Endothelial cell of umbilical vein (primary cell): ENCODE measurements around the gene DAND5. TPM values are rescaled to one million over a fixed set of nuclear protein-coding genes. Genes with fewer than 3 reads are reported as not detected.

ENCODE experiments used
- BruUV-seq: library from RNA; stranded (reverse); fragments of 400-500 nt; replicated peaks from 2 replicates; lab custom pipeline; 2021; lab: Mats Ljungman, UMichigan
- CTCF ChIA-PET: fragments of 300-600, 350-600 bp; sonication (Branson Sonifier 250); formaldehyde crosslinking; loops from one replicate; lab custom pipeline; 2021; ENCODE audit warnings: antibody characterized with exemption, inconsistent platforms; lab: Charles Lee
- POLR2A ChIA-PET: fragments of 300-600, 350-600 bp; sonication (Branson Sonifier 250); formaldehyde crosslinking; loops from one replicate; lab custom pipeline; 2021; ENCODE audit warnings: antibody characterized with exemption, inconsistent platforms; lab: Charles Lee
- DNase-seq: peaks from one replicate; pipeline ENCODE4 v3.0.0-alpha.2; 2011; ENCODE audit warnings: low read depth, low spot score
- FAIRE-seq: peaks from 2 replicates; lab custom pipeline; 2011; peaks lifted over from hg19 to GRCh38; lab: Jason Lieb, UNC
- H2AFZ ChIP-seq: 2 replicates; pipeline ENCODE4 v1.6.0; 2012; ENCODE audit warnings: low read depth, low read length, control low read depth, inconsistent platforms
- H3K27ac ChIP-seq: 2 replicates; pipeline ENCODE4 v1.5.1; 2011; ENCODE audit warnings: low read depth, mild to moderate bottlenecking, control low read depth, low read length, moderate library complexity; ENCODE audit not compliant: insufficient read depth
- H3K27me3 ChIP-seq, 2 experiments: 2 replicates each; pipeline versions ENCODE4 v1.6.0 to v1.6.1; 2011; ENCODE audit warnings: low read length in 2 of 2, mixed read lengths in 1 of 2; ENCODE audit not compliant: control insufficient read depth in 2 of 2, insufficient read depth in 2 of 2
- H3K36me3 ChIP-seq, 2 experiments: 2 replicates in 1 of 2; 3 replicates in 1 of 2; pipeline ENCODE4 v1.5.1; 2011; ENCODE audit warnings: low read length in 2 of 2, mild to moderate bottlenecking in 1 of 2, moderate library complexity in 1 of 2; ENCODE audit not compliant: control insufficient read depth in 2 of 2, insufficient read depth in 2 of 2; ENCODE audit errors: extremely low read depth in 1 of 2
- H3K4me1 ChIP-seq: 3 replicates; pipeline ENCODE4 v1.5.1; 2011; ENCODE audit warnings: mild to moderate bottlenecking, low read length; ENCODE audit not compliant: control insufficient read depth, insufficient read depth; ENCODE audit errors: extremely low read depth
- H3K4me2 ChIP-seq: 2 replicates; pipeline ENCODE4 v1.6.1; 2011; ENCODE audit warnings: low read length, control low read depth, mixed read lengths; ENCODE audit not compliant: insufficient read depth
- H3K4me3 ChIP-seq, 3 experiments: fragments of 200-600 bp in 1 of 3; sonication (generic), shearing (Covaris generic) in 1 of 3; replicated peaks in 1 of 3; 2 replicates each; pipeline ENCODE4 v1.5.1; 2011 to 2016; ENCODE audit warnings: control low read depth in 3 of 3, low read length in 3 of 3, mild to moderate bottlenecking in 2 of 3, inconsistent platforms in 1 of 3, low read depth in 1 of 3, moderate library complexity in 1 of 3; ENCODE audit not compliant: insufficient read depth in 1 of 3
- H3K79me2 ChIP-seq: 2 replicates; pipeline ENCODE4 v1.6.0; 2012; ENCODE audit warnings: low read length, inconsistent platforms; ENCODE audit not compliant: control insufficient read depth, insufficient read depth
- H3K9ac ChIP-seq: replicated peaks from 2 replicates; pipeline ENCODE3; 2011; ENCODE audit warnings: low read length, control low read depth; ENCODE audit not compliant: insufficient read depth; ENCODE audit errors: extremely low read depth
- H3K9me1 ChIP-seq: replicated peaks from 3 replicates; pipeline ENCODE4 v1.6.0; 2011; ENCODE audit warnings: mild to moderate bottlenecking, low read length; ENCODE audit not compliant: control insufficient read depth, insufficient read depth; ENCODE audit errors: extremely low read depth
- H3K9me3 ChIP-seq: replicated peaks from 2 replicates; pipeline ENCODE4 v1.5.1; 2012; ENCODE audit warnings: low read length, inconsistent platforms; ENCODE audit not compliant: control insufficient read depth, insufficient read depth
- H4K20me1 ChIP-seq: replicated peaks from 2 replicates; pipeline ENCODE3; 2011; ENCODE audit warnings: mild to moderate bottlenecking, low read length; ENCODE audit not compliant: control insufficient read depth, insufficient read depth; ENCODE audit errors: extremely low read depth
- EZH2 ChIP-seq: IDR thresholded peaks from 2 replicates; pipeline ENCODE4 v1.6.1; 2012; ENCODE audit warnings: borderline replicate concordance, low read depth, mild to moderate bottlenecking, moderate library complexity, low read length, inconsistent platforms; ENCODE audit not compliant: severe bottlenecking
- FOS ChIP-seq: IDR thresholded peaks from 2 replicates; pipeline ENCODE4 v1.6.1; 2011; ENCODE audit warnings: mild to moderate bottlenecking, low read length, moderate library complexity, borderline replicate concordance; ENCODE audit not compliant: insufficient read depth
- GATA2 ChIP-seq: IDR thresholded peaks from 2 replicates; pipeline ENCODE4 v1.7.0; 2011; ENCODE audit warnings: low read depth, mild to moderate bottlenecking, moderate library complexity, mixed read lengths, low read length; ENCODE audit not compliant: insufficient read length, insufficient read depth
- JUN ChIP-seq: IDR thresholded peaks from 2 replicates; pipeline ENCODE4 v1.6.1; 2011; ENCODE audit warnings: borderline replicate concordance, low read depth; ENCODE audit not compliant: insufficient read length, insufficient read depth
- MYC ChIP-seq: IDR thresholded peaks from one replicate; pipeline ENCODE4 v1.6.1; 2011; ENCODE audit warnings: mild to moderate bottlenecking, low read depth, low read length
- POLR2AphosphoS5 ChIP-seq: IDR thresholded peaks from 2 replicates; pipeline ENCODE4 v1.6.1; 2012; ENCODE audit warnings: low read depth, mild to moderate bottlenecking, control low read depth, low read length, moderate library complexity; ENCODE audit not compliant: insufficient read depth
- dilution Hi-C: fragments of 300-500 bp; cut with MboI; formaldehyde crosslinking; loops from one replicate; pipeline ENCODE4 v1.15.0; 2019; ENCODE audit warnings: low sequenced_read_pairs; ENCODE audit not compliant: extremely low pct_ligation_motif_present
- intact Hi-C: fragments of 100-400 bp; cut with micrococcal nuclease; formaldehyde crosslinking; loops from one replicate; pipeline ENCODE4 v1.10.0; 2022
- polyA plus RNA-seq, 4 experiments: library from polyadenylated mRNA; depleted of rRNA in 3 of 4; stranded (reverse) in 3 of 4; unstranded in 1 of 4; fragments of >200 nt; gene quantifications; 2 replicates each; pipeline versions ENCODE4 v1.2.1 to v1.2.3, GENCODE V29; 2011 to 2012; ENCODE audit warnings: missing spikeins in 1 of 4
- total RNA-seq: library from RNA; stranded (reverse); gene quantifications from 2 replicates; pipeline ENCODE4 v1.2.3, GENCODE V29; 2021
- TF ChIP-seq, protein P1 (sequence below), 2 donors: IDR thresholded peaks; 1 replicate in 1 of 2; 2 replicates in 1 of 2; pipeline ENCODE4 v1.5.1; 2011; ENCODE audit warnings: low read length in 2 of 2, mild to moderate bottlenecking in 2 of 2, moderate library complexity in 2 of 2, control low read depth in 1 of 2, inconsistent platforms in 1 of 2, low read depth in 1 of 2; ENCODE audit not compliant: insufficient read depth in 1 of 2; ENCODE audit errors: extremely low read depth in 1 of 2
- TF ChIP-seq, protein P2 (sequence below): IDR thresholded peaks from 2 replicates; pipeline ENCODE4 v1.6.1; 2011; ENCODE audit not compliant: insufficient read depth, insufficient read length

Gene DAND5
- total and polyA plus RNA-seq, 2 donors (not counting 3 experiments of a cell fraction or from before 2014, with no cell fraction given), result 0.06 to 0.20 TPM

DNA sequence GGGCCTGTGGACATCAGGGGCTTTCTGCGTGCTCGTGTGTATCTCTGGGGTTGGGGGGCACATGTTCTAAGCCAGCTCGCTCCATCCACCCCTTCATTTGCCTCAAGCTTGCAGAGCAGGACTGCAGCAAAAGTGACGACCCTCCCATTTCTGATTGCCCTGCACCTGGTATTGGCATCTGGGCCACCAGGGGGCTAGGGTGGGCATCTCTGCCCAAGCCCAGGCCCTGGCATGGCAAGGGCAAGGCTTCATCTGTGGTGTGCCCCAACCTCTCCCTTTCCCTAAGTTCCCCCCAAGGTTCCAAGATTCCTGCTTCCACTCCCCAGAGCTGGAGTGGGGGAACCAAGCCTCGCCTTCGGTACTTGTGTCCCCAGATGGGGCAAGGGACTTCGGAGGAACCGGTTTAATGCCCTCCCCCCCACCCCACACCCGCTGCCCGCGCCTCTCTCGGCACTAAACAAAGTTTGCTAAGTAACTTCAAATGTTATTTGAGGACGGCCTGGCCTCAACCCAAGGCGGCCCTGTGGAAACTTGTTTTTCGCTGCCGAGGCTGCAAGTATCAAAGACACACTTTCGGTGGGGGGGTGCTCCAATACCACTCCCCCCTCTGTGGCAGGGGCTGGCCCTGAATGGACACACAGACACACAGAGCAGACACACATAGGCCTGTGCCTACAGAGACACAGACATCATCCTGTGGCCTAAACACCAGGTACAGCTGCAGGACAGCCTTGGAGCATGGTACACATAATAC is 38.1 kb downstream of the DAND5 start:
- H3K27me3 ChIP-seq, result peaks cover 0 to 9% of the 10 kb centered on the region in 2 experiments
- no peaks in the 10 kb centered on the region for H3K79me2 ChIP-seq
- no peaks in the 10 kb centered on the region for H3K9me3 ChIP-seq
- no peak overlapping the region for H3K9ac ChIP-seq
- no TSS peak for BruUV-seq
- no peak overlapping the region for H2AFZ ChIP-seq
- intact Hi-C loops (no loop called here), dilution Hi-C loops (no loop called here)
- no peaks in the 10 kb centered on the region for H4K20me1 ChIP-seq
- H3K4me3 ChIP-seq, result no peak overlapping the region
- DNase-seq, result no peak
- ChIA-PET POLR2A (no interaction called here), CTCF (interaction anchor here (3.0 to 3.1 kb wide), 2 partner anchors 29 to 53 kb away, joined by 10 to 26 read pairs; no protein-coding TSS in a partner anchor)
- H3K27ac ChIP-seq, result no peak overlapping the region
- H3K9me1 ChIP-seq, result no peaks in the 10 kb centered on the region
- H3K4me1 ChIP-seq, result no peaks in the 10 kb centered on the region
- H3K4me2 ChIP-seq, result no peak overlapping the region
- no peak for FAIRE-seq
- no peaks in the 10 kb centered on the region for H3K36me3 ChIP-seq
- TF ChIP-seq, protein P1, sequence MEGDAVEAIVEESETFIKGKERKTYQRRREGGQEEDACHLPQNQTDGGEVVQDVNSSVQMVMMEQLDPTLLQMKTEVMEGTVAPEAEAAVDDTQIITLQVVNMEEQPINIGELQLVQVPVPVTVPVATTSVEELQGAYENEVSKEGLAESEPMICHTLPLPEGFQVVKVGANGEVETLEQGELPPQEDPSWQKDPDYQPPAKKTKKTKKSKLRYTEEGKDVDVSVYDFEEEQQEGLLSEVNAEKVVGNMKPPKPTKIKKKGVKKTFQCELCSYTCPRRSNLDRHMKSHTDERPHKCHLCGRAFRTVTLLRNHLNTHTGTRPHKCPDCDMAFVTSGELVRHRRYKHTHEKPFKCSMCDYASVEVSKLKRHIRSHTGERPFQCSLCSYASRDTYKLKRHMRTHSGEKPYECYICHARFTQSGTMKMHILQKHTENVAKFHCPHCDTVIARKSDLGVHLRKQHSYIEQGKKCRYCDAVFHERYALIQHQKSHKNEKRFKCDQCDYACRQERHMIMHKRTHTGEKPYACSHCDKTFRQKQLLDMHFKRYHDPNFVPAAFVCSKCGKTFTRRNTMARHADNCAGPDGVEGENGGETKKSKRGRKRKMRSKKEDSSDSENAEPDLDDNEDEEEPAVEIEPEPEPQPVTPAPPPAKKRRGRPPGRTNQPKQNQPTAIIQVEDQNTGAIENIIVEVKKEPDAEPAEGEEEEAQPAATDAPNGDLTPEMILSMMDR (IDR thresholded peaks at IDR 0.05; ENCODE audit: extremely low read depth in 1 of 2, insufficient read depth in 1 of 2, low read depth in 1 of 2, low read length in 2 of 2), result no peak
- no peak for TF ChIP-seq POLR2AphosphoS5
- TF ChIP-seq, protein P2, sequence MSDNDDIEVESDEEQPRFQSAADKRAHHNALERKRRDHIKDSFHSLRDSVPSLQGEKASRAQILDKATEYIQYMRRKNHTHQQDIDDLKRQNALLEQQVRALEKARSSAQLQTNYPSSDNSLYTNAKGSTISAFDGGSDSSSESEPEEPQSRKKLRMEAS, result no peak
- no peak for TF ChIP-seq FOS
- no peak for TF ChIP-seq JUN
- TF ChIP-seq GATA2, result no peak
- TF ChIP-seq EZH2, result no peak
- TF ChIP-seq MYC, result no peak
